GM21381 (cell line): ENCODE results near the gene WFS1.
A peak's percentile ranks its signal among the peaks of the same experiment; 100 is the strongest.

ENCODE experiments used
- ATAC-seq: cut with Tn5 transposase; IDR thresholded peaks from one replicate; pipeline ENCODE4 v1.9.1; 2021; ENCODE audit warnings: mild to moderate bottlenecking, moderate library complexity; ENCODE audit not compliant: unreplicated experiment

The WFS1 gene

GRCh38 chr4:6322067-6322760, 52.6 kb downstream of the WFS1 start:
- no peak for ATAC-seq

GRCh38 chr4:6322761-6323566, 53.3 kb downstream of the WFS1 start:
- ATAC-seq, result no peak

- ATAC-seq, result no peak
Measured at GRCh38 chr4:6324461-6324998, 54.9 kb downstream of the WFS1 start.

DNA sequence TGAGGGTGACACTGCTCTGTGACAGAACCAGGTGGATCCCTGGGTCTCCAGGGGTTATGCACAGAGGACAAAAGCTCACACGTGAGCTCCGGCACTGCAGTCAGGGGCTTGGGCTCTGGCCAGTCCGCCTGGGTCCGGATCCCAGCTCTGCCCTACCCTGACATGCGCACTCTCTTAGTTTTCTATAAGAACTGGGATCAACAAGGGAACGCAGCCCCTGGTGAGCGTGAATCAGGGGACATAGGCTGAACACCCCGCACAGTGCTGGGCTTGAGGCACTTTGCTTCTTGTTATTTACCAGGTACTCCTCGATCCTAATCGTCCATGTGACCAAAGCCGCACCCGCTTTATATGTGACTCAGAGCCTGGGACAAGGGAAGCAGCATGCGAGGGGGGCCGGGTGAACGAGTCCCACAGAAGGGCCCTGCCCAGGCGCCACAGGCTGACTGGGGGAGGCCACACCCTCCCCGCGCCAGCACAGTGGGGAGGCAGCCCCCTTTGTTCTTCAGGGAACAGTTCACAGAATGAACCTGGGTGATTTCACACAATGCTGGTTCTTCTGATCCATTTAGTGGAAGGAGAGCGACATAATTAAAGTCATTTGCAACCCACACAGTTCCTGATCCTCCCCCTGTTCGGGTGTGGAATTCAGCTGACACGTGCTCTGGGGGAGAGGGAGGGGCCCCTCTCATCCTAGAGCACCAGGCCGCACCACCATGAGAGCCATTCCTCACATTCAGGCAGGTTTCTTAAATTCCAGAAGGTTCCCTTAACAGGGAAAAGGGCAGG, 55.5 kb downstream of the WFS1 start:
- no peak for ATAC-seq

DNA sequence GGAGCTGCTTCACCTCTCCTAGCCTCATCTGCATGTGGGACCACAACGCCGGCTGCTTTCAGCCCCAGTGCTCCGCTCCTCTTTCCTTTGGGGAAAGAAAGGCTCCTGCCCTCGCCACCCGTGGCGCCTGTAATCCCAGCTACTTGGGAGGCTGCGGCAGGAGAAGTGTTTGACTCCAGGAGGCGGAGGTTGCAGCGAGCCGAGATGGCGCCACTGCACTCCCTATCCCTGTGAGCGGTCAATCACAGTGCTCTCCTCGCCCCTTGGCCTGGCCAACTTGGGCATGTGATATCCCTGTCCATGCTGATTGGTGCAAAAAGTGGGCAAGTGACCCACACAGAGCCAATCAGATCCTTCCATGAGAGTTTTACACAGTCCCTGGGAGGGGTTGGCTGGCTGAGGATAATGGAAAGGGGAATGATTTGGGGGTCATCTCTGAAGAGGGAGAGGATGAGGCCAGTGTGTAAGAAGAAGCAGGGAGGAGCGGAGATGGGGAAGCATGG, 56.2 kb downstream of the WFS1 start:
- ATAC-seq, result no peak

- no peak for ATAC-seq
Measured at GRCh38 chr4:6326312-6327060, 56.8 kb downstream of the WFS1 start.

DNA sequence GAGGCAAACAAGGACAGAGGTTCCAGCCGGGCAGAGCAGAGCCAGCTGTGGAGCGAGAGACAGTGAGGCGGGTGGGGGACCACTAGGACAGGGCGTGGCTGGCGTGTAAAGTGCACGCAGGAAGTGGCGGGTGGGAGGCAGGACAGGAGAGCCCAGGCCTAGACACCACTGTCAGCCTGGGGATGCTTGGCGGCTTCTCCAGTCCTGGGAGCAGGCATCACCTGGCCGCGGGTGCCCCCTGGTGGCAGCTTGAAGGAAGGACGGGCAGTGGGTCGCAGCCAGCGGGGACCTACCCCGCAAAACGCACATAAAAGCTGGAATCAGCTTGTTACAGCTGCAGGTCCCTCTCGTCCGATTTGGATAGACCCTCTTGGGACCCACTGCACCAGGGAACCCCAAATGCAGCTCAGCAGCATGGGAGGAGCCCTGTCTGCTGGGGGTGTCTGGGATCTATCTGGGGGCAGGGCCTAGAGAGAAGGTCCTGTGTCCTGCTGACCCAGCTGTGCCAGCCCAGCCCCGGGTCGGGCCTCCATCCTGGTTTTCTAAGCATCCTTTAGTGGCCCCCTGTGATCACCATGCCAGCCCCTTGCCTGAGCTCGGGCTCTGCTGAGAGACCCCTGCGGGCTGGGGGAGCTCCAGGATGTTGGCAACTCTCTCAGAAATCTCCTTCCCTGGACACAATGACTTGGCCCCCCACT, 57.7 kb downstream of the WFS1 start:
- ATAC-seq, result peak; percentile 73

GRCh38 chr4:6328526-6328925, 58.9 kb downstream of the WFS1 start:
- ATAC-seq, result no peak

- no peak for ATAC-seq
Measured at GRCh38 chr4:6329478-6330383, 60.1 kb downstream of the WFS1 start.

GRCh38 chr4:6330384-6330767, 60.7 kb downstream of the WFS1 start:
- ATAC-seq, result no peak

DNA sequence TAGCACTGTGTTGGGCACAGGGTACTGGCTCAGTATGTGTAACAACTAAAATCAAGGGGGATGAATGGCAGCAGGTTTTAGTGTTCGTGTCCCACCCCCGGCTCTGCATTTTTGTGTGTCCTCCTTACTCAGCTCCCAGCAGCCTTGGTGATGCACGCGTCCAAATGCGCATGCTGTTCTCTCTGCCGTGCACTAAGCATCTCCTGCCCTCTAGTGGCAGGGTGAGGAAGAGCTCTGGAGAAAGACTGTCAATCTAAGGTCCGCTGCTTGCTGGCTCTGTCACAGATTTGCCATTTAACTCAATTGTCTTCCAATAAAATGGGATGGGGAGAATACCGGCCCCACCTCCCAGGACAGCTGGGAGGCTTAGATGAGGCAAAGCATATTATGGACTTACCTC, 61.4 kb downstream of the WFS1 start:
- no peak for ATAC-seq

GRCh38 chr4:6331468-6331867, 61.8 kb downstream of the WFS1 start:
- no peak for ATAC-seq

- no peak for ATAC-seq
Measured at GRCh38 chr4:6332042-6332668, 62.5 kb downstream of the WFS1 start.

DNA sequence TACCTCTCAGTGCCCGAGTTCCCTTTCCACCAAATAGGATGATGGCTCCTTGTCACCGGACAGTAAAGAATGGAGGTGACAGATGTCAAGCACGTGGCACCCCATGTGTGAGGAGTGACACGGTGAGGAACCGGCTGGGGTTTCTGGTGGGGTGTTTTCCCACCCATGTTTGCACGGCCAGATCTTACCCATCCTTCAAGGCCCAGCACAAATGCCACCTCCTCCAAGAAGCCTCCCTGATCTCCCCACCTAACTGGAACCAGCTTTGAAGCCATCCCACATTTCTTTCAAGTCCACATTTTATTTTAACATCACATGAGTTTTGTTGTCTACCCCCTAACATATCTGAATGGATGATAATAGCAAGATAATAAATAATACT, 63.0 kb downstream of the WFS1 start:
- ATAC-seq, result no peak

GRCh38 chr4:6333301-6334202, 63.9 kb downstream of the WFS1 start:
- no peak for ATAC-seq

DNA sequence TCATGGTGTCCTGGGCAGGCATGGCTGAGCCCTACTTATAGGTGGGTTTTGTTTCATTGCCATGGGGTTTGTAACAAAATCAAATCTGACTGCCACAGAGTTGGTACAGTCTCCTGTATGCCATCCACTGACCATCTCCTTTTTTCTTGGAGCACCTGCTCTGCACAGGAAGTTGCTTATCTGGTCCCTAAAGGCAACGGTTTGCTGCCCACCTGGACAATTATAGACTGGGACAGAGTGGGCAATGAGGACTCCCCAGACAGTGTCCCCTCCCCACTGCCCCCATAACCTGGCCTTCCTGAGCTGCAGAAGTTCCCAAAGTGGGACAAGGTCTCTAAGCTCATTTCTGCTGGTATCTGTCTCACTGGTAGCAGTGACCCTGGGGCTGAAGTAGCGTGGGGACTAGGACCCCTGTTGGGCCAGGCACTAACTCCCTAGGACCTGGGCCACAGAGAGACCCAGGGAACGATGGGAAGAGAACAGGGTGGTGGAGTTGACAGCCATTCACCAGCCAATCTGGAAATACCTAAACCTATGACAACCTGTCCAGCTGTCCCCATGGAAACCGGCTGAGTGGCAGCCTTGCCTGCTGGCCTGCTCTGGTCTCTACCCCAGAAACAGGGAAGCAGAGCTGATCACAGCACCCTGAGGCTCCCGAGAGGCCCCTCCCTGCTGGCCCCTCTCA, 64.7 kb downstream of the WFS1 start:
- ATAC-seq, result no peak

DNA sequence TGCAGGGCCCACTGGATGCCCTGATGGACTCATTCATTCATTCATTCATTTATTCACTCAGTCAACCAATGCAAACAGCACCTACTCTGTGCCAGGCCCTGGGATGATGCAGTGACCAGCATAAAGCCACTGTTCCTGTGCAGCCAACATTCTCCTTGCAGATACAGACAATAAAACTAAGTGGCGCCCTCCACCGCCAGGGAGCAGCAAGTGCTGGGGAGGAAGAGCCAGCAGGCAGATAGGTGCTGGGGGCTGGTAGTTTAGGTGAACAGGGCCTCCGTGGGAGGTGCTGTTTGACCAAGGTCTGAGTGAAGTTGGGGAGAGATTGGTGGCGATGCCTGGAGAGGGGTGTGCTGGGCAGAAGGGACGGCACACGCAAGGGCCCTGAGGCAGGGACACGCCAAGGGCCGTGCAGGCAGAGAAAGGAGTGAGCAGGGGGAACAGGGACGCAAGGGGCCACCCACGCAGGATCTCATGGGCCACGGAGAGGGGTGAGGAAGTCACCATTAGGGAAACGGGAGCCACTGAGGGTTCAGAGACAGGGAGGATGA, 65.5 kb downstream of the WFS1 start:
- ATAC-seq, result no peak
